GM18508 (cell line): ENCODE results near the gene PEX14.
"Not testable (repeated sequence)": the region's sequence is repeated elsewhere in the genome, so short reads cannot be mapped to it uniquely, and the experiment has no call there.

ENCODE experiments used
- ATAC-seq: cut with Tn5 transposase; IDR thresholded peaks from one replicate; pipeline ENCODE4 v1.9.1; 2021; ENCODE audit warnings: moderate number of reproducible peaks; ENCODE audit not compliant: insufficient read depth, unreplicated experiment

The PEX14 gene

GRCh38 chr1:10474613-10475507, at the start of gene PEX14:
Gene PEX14, plus strand, starts transcription at chr1:10474950. Its CDS starts 17 bp downstream, at chr1:10474967.
- peak; percentile 39 for ATAC-seq

GRCh38 chr1:10425826-10426534, 48.8 kb upstream of the PEX14 start:
- ATAC-seq, result not testable (repeated sequence)

- not testable (repeated sequence) for ATAC-seq
Measured at GRCh38 chr1:10426535-10426848, 48.3 kb upstream of the PEX14 start.

- ATAC-seq, result no peak
Measured at GRCh38 chr1:10428984-10429383, 45.8 kb upstream of the PEX14 start.

GRCh38 chr1:10429868-10430215, 44.9 kb upstream of the PEX14 start:
- no peak for ATAC-seq

- no peak for ATAC-seq
Measured at GRCh38 chr1:10430216-10431069, 44.3 kb upstream of the PEX14 start, which contains the start of gene CENPS. Gene CENPS, plus strand, starts transcription at chr1:10430433. Its CDS starts 85 bp downstream, at chr1:10430518.

- no peak for ATAC-seq
Measured at GRCh38 chr1:10431070-10431730, 43.5 kb upstream of the PEX14 start.

- ATAC-seq, result no peak
Measured at GRCh38 chr1:10432910-10433700, 41.6 kb upstream of the PEX14 start.

GRCh38 chr1:10433790-10434189, 41.0 kb upstream of the PEX14 start:
- ATAC-seq, result no peak

- no peak for ATAC-seq
Measured at GRCh38 chr1:10434590-10434989, 40.2 kb upstream of the PEX14 start.

GRCh38 chr1:10437052-10437451, 37.7 kb upstream of the PEX14 start:
- ATAC-seq, result no peak

- no peak for ATAC-seq
Measured at GRCh38 chr1:10438677-10439163, 36.0 kb upstream of the PEX14 start.

- no peak for ATAC-seq
Measured at GRCh38 chr1:10440305-10440704, 34.4 kb upstream of the PEX14 start.

- no peak for ATAC-seq
Measured at GRCh38 chr1:10440794-10441193, 34.0 kb upstream of the PEX14 start.

GRCh38 chr1:10444248-10444647, 30.5 kb upstream of the PEX14 start:
- ATAC-seq, result no peak

- no peak for ATAC-seq
Measured at GRCh38 chr1:10444795-10445397, 29.9 kb upstream of the PEX14 start.

GRCh38 chr1:10446790-10447422, 27.8 kb upstream of the PEX14 start:
- no peak for ATAC-seq

GRCh38 chr1:10449751-10450150, 25.0 kb upstream of the PEX14 start, which contains the start of gene CORT:
Gene CORT, plus strand, starts transcription at chr1:10450031. Its CDS starts 193 bp downstream, at chr1:10450224.
- no peak for ATAC-seq
